Measurements from ENCODE around the gene FGD3.

The FGD3 gene

DNA sequence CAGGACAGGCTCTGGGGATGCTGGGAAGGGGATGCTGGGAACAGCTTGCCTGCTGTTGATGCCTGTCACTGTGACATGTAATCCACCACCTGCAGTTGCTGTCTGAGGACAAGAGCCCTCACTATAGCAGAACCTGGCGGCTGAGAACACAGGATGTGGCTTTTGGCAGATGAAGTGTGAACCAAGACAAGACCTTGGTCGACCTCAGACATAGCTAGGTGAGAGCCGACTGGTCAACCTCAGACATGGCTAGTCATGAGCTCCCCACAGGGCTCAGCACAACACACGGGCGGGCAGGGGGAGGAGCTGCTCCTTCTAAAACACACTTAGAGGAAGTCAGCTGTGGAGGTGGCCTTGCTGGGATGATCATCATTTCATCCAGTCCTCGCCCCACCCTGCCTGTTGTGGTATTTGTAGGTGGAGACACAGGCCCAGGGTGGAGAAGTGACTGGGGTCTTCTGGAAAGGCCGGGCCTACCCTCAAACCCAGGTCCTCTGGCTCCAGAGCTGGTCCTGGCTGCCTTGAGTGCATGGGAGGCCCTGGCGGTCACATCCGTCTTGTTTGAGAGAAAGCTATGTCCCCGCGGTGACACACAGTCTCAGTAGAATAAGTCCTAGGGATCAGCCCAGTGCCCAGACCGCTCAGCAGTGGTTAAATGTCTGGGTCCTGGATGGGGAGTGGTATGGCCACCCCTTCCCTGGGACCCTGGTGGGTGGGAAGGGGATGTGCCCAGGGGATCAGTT lies 117.2 kb downstream of the FGD3 start:
- no peak overlapping the region for H3K27ac ChIP-seq
- DNase-seq (ENCODE audit: low read depth, low spot score) = no peak

- H3K27ac ChIP-seq = no peak overlapping the region
- no peak for DNase-seq (ENCODE audit: low read depth, low spot score)
Measured at GRCh38 chr9:93065135-93065720, 117.9 kb downstream of the FGD3 start.

- no peak overlapping the region for H3K27ac ChIP-seq
Measured at GRCh38 chr9:93066978-93067603, 119.8 kb downstream of the FGD3 start.

GRCh38 chr9:93068956-93069355 lies 121.6 kb downstream of the FGD3 start:
- no peak for DNase-seq (ENCODE audit: low read depth, low spot score)
- H3K27ac ChIP-seq = no peak overlapping the region

More at GRCh38 chr9:93066978-93067603, 119.8 kb downstream of the FGD3 start:
- no peak for DNase-seq (ENCODE audit: low read depth, low spot score)

DNA sequence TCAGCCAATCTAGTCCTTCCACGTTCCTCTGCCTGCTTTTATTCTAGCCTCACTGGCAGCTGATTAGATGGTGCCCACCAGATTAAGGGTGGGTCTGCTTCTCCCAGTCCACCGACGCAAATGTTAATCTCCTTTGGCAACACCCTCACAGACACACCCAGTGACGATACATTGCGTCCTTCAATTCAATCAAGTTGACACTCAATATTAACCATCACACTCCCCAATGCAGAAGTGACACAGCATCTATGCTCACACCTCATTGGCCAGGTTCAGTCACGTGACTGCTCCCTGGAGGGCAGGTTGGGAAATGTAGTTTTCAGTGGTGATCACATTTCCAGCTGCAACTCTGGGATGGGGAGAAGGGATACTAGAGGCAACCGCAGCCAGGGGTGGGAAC lies 124.1 kb downstream of the FGD3 start:
- no peak overlapping the region for H3K27ac ChIP-seq
- no peak for DNase-seq (ENCODE audit: low read depth, low spot score)

GRCh38 chr9:93072383-93072795 lies 125.1 kb downstream of the FGD3 start:
- H3K27ac ChIP-seq = no peak overlapping the region
- DNase-seq (ENCODE audit: low read depth, low spot score) = no peak

DNA sequence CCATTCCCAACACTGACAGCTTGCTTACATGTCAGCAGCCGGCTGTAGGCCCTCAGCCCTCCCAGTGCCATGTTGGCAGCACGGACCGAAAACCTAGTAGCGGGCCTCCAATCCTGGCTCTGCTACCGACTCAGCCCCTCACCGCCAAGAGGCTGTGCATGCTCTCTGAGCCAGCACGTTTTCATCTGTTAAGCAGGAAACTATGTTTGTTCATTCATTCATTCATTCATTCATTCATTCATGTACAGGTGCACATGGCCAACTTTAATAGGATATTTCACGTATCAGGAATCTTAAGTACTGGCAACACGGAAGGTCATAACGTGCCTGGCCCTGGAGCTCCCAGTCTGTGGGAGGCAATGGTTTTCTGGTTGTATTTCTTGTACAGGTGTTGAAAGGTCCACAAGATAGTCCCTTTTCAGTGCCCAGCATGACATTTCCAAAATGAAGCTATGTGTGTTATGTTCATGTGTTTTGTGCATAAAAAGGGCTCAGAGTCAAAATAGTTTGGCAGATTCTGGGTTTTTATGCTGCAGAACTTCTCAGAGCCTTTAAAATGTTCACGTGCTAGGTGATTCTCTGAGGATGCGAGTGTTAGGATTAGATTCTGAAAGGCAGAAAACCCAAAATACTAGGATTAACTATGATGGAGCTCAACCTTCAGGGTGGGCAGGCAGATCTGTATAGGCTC lies 128.9 kb downstream of the FGD3 start:
- H3K27ac ChIP-seq = no peak overlapping the region
- DNase-seq (ENCODE audit: low read depth, low spot score) = no peak

DNA sequence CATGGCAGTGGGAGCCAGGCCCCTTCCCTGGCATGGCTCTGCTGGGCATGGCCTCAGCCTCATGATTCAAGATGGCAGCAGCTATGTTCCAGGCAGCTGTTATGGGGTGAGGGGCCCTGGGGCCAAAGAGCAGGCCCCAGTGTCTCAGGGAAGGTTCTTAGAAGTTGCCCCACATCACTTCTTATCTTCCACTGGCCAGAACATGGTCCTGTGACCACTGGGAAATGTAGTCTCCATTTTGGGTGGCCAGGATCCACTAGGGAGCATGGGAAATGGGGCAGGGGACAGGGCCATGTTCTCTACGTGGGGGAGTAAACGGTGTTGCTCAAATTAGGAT lies 129.4 kb downstream of the FGD3 start:
- no peak overlapping the region for H3K27ac ChIP-seq
- DNase-seq (ENCODE audit: low read depth, low spot score) = no peak

- DNase-seq (ENCODE audit: low read depth, low spot score) = no peak
- no peak overlapping the region for H3K27ac ChIP-seq
Measured at GRCh38 chr9:93077367-93077766, 130.0 kb downstream of the FGD3 start.

DNA sequence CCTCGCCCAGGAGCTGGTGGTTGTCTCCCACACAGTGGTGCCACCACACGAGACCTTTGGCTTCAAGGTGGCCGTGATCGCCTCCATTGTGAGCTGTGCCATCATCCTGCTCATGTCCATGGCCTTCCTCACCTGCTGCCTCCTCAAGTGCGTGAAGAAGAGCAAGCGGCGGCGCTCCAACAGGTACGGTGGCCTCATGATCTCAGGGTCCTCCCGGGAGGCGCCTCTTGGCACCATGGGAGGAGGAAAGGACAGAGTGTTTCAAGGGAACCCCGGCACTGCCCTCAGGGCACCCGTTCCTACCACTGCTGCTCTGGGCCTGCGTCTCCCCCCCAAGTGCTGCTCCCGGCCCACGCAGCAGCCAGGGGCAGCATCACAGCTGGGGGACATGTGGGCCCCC lies 130.5 kb downstream of the FGD3 start:
- no peak overlapping the region for H3K27ac ChIP-seq
- no peak for DNase-seq (ENCODE audit: low read depth, low spot score)

- H3K27ac ChIP-seq = no peak overlapping the region
- DNase-seq (ENCODE audit: low read depth, low spot score) = no peak
Measured at GRCh38 chr9:93079371-93079770, 132.0 kb downstream of the FGD3 start.

DNA sequence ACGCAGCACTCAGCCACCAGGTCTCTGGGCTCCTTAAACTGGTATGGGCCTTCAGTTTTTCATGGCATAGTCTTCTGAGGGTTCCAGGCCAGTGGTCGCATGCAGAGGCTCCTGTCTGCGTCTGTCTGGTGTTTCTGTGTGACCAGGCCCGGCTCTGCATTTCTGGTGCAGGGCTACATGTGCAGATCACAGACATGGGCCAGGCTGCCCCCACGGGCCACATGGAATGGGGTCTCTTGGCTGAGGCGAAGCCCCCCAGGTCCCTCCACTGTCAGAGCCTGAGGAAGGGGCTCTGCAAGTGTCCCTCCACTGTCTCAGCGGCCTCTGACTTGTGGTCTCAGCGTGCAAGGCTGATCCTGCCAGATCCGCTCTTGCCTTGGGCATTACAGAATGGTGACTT lies 133.1 kb downstream of the FGD3 start:
- H3K27ac ChIP-seq = no peak overlapping the region

GRCh38 chr9:93081081-93081529 lies 133.8 kb downstream of the FGD3 start:
- H3K27ac ChIP-seq = no peak overlapping the region
- no peak for DNase-seq (ENCODE audit: low read depth, low spot score)

More for the DNA sequence above, 133.1 kb downstream of the FGD3 start:
- DNase-seq (ENCODE audit: low read depth, low spot score) = no peak

GRCh38 chr9:93081931-93082330 lies 134.6 kb downstream of the FGD3 start:
- DNase-seq (ENCODE audit: low read depth, low spot score) = no peak
- no peak overlapping the region for H3K27ac ChIP-seq

- DNase-seq (ENCODE audit: low read depth, low spot score) = no peak
- H3K27ac ChIP-seq = no peak overlapping the region
Measured at GRCh38 chr9:93082841-93083411, 135.6 kb downstream of the FGD3 start.

- H3K27ac ChIP-seq = no peak overlapping the region
- DNase-seq (ENCODE audit: low read depth, low spot score) = no peak
Measured at GRCh38 chr9:93083592-93084470, 136.5 kb downstream of the FGD3 start.

- DNase-seq (ENCODE audit: low read depth, low spot score) = no peak
- H3K27ac ChIP-seq = no peak overlapping the region
Measured at GRCh38 chr9:93084471-93084881, 137.2 kb downstream of the FGD3 start.

GRCh38 chr9:93085676-93086075 lies 138.4 kb downstream of the FGD3 start:
- no peak overlapping the region for H3K27ac ChIP-seq
- DNase-seq (ENCODE audit: low read depth, low spot score) = no peak

Data from epithelial cell of prostate (primary cell).